ENCODE results near the gene MCC. TPM values are rescaled to one million over a fixed set of nuclear protein-coding genes. Genes with fewer than 3 reads are reported as not detected.

The MCC gene
- total RNA-seq, 1 experiment from 2014 or later, result 7.1 TPM

- BruUV-seq (replicated peaks), result no TSS peak
- Histone ChIP-seq H3K4me3 (ENCODE audit: low read length) (no peak overlapping the region), H3F3A (ENCODE audit: low read length, unreplicated experiment) (no peaks in the 10 kb centered on the region), H3K27me3 (ENCODE audit: low read length) (no peaks in the 10 kb centered on the region; the same call in 1 of the 2 replicates), H3K27ac (ENCODE audit: low read length) (no peak overlapping the region), H4K20me1 (ENCODE audit: low read length) (no peaks in the 10 kb centered on the region), H3K36me3 (ENCODE audit: low read depth, low read length) (no peaks in the 10 kb centered on the region), H3K9me2 (replicated peaks; ENCODE audit: low read length) (no peaks in the 10 kb centered on the region), H3K4me2 (ENCODE audit: low read length) (no peak overlapping the region), H2AFZ (ENCODE audit: low read length) (no peak overlapping the region), H3K9me3 (ENCODE audit: low read length) (no peaks in the 10 kb centered on the region), H3K9ac (ENCODE audit: low read length) (no peak overlapping the region), H3K79me2 (ENCODE audit: low read length) (no peaks in the 10 kb centered on the region), H3K4me1 (ENCODE audit: insufficient read depth, low read length) (no peaks in the 10 kb centered on the region)
- intact Hi-C loops (cut with micrococcal nuclease), result no loop called here
- POLR2A ChIA-PET (ENCODE audit: unreplicated experiment), result no interaction called here
- ATAC-seq, result no peak
- CTCF ChIA-PET, result no interaction called here
- TF ChIP-seq CTCF (conservative IDR thresholded peaks at IDR 0.05; ENCODE audit: low read depth, low read length) (no peak), EZH2 (IDR thresholded peaks at IDR 0.05; ENCODE audit: low read length, unreplicated experiment) (no peak), EZH2phosphoT487 (IDR thresholded peaks at IDR 0.05; ENCODE audit: borderline replicate concordance, low read length) (no peak)
- DNase-seq, result no peak
Measured at GRCh38 chr5:113452941-113453340, 35.3 kb downstream of the MCC start.

DNA sequence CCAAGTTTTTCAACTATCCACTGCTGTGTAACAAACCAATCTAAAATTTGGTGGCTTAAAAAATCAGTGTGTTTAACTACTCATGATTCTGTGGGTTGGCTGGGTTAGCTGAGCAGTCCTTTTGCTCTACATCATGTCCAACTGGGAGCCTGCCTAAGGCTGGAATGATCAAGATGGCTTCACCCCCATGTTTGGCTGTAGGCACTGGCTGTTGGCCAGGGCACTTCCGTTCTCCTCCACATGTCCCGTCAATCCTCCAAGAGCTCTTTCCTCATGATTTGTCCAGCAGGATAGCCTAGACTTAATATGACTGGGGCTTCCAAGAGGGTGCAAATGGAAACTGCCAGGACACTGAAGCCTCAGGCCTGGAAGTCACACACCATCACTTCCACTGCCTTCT is 36.5 kb downstream of the MCC start:
- no peak for DNase-seq
- H3K4me3 ChIP-seq (ENCODE audit: low read length), result no peak overlapping the region
- CTCF ChIA-PET, result no interaction called here
- no peak overlapping the region for H3K9ac ChIP-seq (ENCODE audit: low read length)
- no peak overlapping the region for H2AFZ ChIP-seq (ENCODE audit: low read length)
- H3K36me3 ChIP-seq (ENCODE audit: low read depth, low read length), result no peaks in the 10 kb centered on the region
- no peak for ATAC-seq
- H3F3A ChIP-seq (ENCODE audit: low read length, unreplicated experiment), result no peaks in the 10 kb centered on the region
- BruUV-seq (replicated peaks), result no TSS peak
- POLR2A ChIA-PET (ENCODE audit: unreplicated experiment), result no interaction called here
- H3K9me2 ChIP-seq (replicated peaks; ENCODE audit: low read length), result no peaks in the 10 kb centered on the region
- no peak overlapping the region for H3K4me2 ChIP-seq (ENCODE audit: low read length)
- H3K9me3 ChIP-seq (ENCODE audit: low read length), result no peaks in the 10 kb centered on the region
- H3K27me3 ChIP-seq (ENCODE audit: low read length), result no peaks in the 10 kb centered on the region; the same call in 1 of the 2 replicates
- no peaks in the 10 kb centered on the region for H3K4me1 ChIP-seq (ENCODE audit: insufficient read depth, low read length)
- H4K20me1 ChIP-seq (ENCODE audit: low read length), result no peaks in the 10 kb centered on the region
- H3K79me2 ChIP-seq (ENCODE audit: low read length), result no peaks in the 10 kb centered on the region
- no peak for TF ChIP-seq CTCF (conservative IDR thresholded peaks at IDR 0.05; ENCODE audit: low read depth, low read length)
- no peak for TF ChIP-seq EZH2 (IDR thresholded peaks at IDR 0.05; ENCODE audit: low read length, unreplicated experiment)
- TF ChIP-seq EZH2phosphoT487 (IDR thresholded peaks at IDR 0.05; ENCODE audit: borderline replicate concordance, low read length), result no peak
- intact Hi-C loops (cut with micrococcal nuclease), result no loop called here
- H3K27ac ChIP-seq (ENCODE audit: low read length), result no peak overlapping the region

- Histone ChIP-seq H3K27ac (ENCODE audit: low read length) (no peak overlapping the region), H3K9me3 (ENCODE audit: low read length) (no peaks in the 10 kb centered on the region), H2AFZ (ENCODE audit: low read length) (no peak overlapping the region), H3K4me3 (ENCODE audit: low read length) (no peak overlapping the region), H3K4me2 (ENCODE audit: low read length) (no peak overlapping the region), H3K36me3 (ENCODE audit: low read depth, low read length) (no peaks in the 10 kb centered on the region), H3K9ac (ENCODE audit: low read length) (no peak overlapping the region), H3K27me3 (ENCODE audit: low read length) (no peaks in the 10 kb centered on the region; the same call in 1 of the 2 replicates), H3K9me2 (replicated peaks; ENCODE audit: low read length) (no peaks in the 10 kb centered on the region), H3K79me2 (ENCODE audit: low read length) (no peaks in the 10 kb centered on the region), H3F3A (ENCODE audit: low read length, unreplicated experiment) (no peaks in the 10 kb centered on the region), H3K4me1 (ENCODE audit: insufficient read depth, low read length) (no peaks in the 10 kb centered on the region), H4K20me1 (ENCODE audit: low read length) (no peaks in the 10 kb centered on the region)
- ChIA-PET POLR2A (ENCODE audit: unreplicated experiment) (no interaction called here), CTCF (no interaction called here)
- BruUV-seq (replicated peaks), result no TSS peak
- no peak for DNase-seq
- TF ChIP-seq EZH2 (IDR thresholded peaks at IDR 0.05; ENCODE audit: low read length, unreplicated experiment) (no peak), EZH2phosphoT487 (IDR thresholded peaks at IDR 0.05; ENCODE audit: borderline replicate concordance, low read length) (no peak), CTCF (conservative IDR thresholded peaks at IDR 0.05; ENCODE audit: low read depth, low read length) (no peak)
- intact Hi-C loops (cut with micrococcal nuclease), result no loop called here
- ATAC-seq, result no peak
Measured at GRCh38 chr5:113450929-113451328, 37.3 kb downstream of the MCC start.

All from PC-3 (cell line).